ENCODE data around the gene ZNF212. TPM values are rescaled to one million over a fixed set of nuclear protein-coding genes. Genes with fewer than 3 reads are reported as not detected.

The ZNF212 gene
- total and polyA plus RNA-seq, 9 of the 15 experiments (the other 6 are each of a cell fraction or from before 2014, with no cell fraction given): 1.8 to 21.4 (median 7.2) TPM

DNA sequence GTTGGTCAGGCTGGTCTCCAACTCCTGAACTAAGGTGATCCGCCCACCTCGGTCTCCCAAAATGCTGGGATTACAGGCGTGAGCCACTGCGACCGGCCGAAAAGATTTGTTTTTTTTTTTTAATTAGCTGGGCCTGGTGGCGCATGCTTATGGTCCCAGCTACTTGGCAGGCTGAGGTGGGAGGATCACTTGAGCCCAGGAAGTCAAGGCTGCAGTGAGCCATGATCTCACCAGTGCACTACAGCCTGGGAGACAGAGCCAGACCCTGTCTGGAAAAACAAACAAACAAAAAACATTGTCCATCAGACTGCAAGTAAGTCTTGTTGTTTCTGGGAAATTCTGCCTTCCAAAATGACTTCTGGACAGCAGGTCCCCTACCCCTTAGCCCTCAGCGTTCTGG, 16.3 kb upstream of the ZNF212 start (continued):
- TF ChIP-seq, protein P1, sequence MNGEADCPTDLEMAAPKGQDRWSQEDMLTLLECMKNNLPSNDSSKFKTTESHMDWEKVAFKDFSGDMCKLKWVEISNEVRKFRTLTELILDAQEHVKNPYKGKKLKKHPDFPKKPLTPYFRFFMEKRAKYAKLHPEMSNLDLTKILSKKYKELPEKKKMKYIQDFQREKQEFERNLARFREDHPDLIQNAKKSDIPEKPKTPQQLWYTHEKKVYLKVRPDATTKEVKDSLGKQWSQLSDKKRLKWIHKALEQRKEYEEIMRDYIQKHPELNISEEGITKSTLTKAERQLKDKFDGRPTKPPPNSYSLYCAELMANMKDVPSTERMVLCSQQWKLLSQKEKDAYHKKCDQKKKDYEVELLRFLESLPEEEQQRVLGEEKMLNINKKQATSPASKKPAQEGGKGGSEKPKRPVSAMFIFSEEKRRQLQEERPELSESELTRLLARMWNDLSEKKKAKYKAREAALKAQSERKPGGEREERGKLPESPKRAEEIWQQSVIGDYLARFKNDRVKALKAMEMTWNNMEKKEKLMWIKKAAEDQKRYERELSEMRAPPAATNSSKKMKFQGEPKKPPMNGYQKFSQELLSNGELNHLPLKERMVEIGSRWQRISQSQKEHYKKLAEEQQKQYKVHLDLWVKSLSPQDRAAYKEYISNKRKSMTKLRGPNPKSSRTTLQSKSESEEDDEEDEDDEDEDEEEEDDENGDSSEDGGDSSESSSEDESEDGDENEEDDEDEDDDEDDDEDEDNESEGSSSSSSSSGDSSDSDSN (IDR thresholded peaks at IDR 0.05; ENCODE audit: borderline replicate concordance in 1 of 2, low read depth in 2 of 2, low read length in 2 of 2): no peak

DNA sequence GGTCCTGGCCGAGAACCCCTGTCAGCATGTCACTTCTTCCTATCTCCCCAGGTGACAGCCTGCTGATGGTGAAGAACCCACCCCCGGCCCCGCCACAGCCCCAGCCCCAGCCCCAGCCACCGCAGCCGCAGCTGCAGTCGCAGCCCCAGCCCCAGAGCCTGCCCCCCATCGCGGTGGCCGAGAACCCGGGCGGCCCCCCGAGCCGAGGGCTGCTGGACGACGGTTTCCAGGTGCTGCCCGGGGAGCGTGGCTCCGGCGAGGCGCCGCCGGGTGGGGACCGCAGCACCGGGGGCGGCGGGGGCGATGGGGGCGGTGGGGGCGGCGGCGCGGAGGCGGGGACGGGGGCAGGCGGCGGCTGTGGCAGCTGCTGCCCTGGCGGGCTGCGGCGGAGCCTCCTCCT, 15.7 kb upstream of the ZNF212 start:
- ChIA-PET POLR2A (interaction anchor here (0.6 to 1.0 kb wide), 2 partner anchors 13 to 32 kb away, joined by 3 to 4 read pairs; no protein-coding TSS in a partner anchor), CTCF (ENCODE audit: low intra/inter-chr PET ratio) (no interaction called here)
- Histone ChIP-seq H3K4me1 (replicated peaks in 1 of 2; ENCODE audit: control insufficient read depth in 2 of 2, insufficient read depth in 2 of 2, low read length in 2 of 2) (peaks cover 0 to 4% of the 10 kb centered on the region in 2 experiments; a peak in 1 of 5 replicates), H3K36me3 (ENCODE audit: control insufficient read depth, insufficient read depth, low read length) (peaks cover 58% of the 10 kb centered on the region), H3K9me1 (ENCODE audit: control insufficient read depth, insufficient read depth, low read length) (no peaks in the 10 kb centered on the region), H2AFZ (ENCODE audit: low read depth, low read length) (no peak overlapping the region), H3K27me3 (ENCODE audit: control insufficient read depth in 2 of 2, insufficient read depth in 2 of 2, low read length in 2 of 2) (no peaks in the 10 kb centered on the region), H3K9ac (ENCODE audit: insufficient read depth in 1 of 2, low read depth in 2 of 2, low read length in 2 of 2) (no peak overlapping the region), H3K27ac (ENCODE audit: extremely low read depth, low read depth, low read length) (no peak overlapping the region), H4K20me1 (replicated peaks; ENCODE audit: control insufficient read depth, insufficient read depth, low read length) (peaks cover 3% of the 10 kb centered on the region), H3K9me3 (replicated peaks; ENCODE audit: control insufficient read depth, insufficient read depth, low read depth, low read length) (0 out of 2 replicates have a peak, but pooled peaks cover 5% of the 10 kb centered on the region), H3K4me2 (ENCODE audit: insufficient read depth, low read length) (no peak overlapping the region), H3K4me3 (no peak overlapping the region), H3K79me2 (ENCODE audit: control insufficient read depth, insufficient read depth, low read length) (no peaks in the 10 kb centered on the region)
- no peak for FAIRE-seq
- TF ChIP-seq MTA2 (IDR thresholded peaks at IDR 0.05; ENCODE audit: low read depth) (no peak), TAL1 (IDR thresholded peaks at IDR 0.05) (no peak), ZZZ3 (IDR thresholded peaks at IDR 0.05) (no peak), ZNF133 (CRISPR knock-in tag; IDR thresholded peaks at IDR 0.05) (no peak), ZNF121 (CRISPR knock-in tag; conservative IDR thresholded peaks at IDR 0.05) (no peak), SP1 (CRISPR knock-in tag; IDR thresholded peaks at IDR 0.05) (no peak)
- TF ChIP-seq, protein P2, sequence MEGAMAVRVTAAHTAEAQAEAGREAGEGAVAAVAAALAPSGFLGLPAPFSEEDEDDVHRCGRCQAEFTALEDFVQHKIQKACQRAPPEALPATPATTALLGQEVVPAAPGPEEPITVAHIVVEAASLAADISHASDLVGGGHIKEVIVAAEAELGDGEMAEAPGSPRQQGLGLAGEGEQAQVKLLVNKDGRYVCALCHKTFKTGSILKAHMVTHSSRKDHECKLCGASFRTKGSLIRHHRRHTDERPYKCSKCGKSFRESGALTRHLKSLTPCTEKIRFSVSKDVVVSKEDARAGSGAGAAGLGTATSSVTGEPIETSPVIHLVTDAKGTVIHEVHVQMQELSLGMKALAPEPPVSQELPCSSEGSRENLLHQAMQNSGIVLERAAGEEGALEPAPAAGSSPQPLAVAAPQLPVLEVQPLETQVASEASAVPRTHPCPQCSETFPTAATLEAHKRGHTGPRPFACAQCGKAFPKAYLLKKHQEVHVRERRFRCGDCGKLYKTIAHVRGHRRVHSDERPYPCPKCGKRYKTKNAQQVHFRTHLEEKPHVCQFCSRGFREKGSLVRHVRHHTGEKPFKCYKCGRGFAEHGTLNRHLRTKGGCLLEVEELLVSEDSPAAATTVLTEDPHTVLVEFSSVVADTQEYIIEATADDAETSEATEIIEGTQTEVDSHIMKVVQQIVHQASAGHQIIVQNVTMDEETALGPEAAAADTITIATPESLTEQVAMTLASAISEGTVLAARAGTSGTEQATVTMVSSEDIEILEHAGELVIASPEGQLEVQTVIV (CRISPR knock-in tag; IDR thresholded peaks at IDR 0.05; ENCODE audit: borderline replicate concordance): no peak
- no peak for DNase-seq (ENCODE audit: extremely low read depth in 1 of 4, low spot score in 3 of 4)
- in situ Hi-C loops (cut with MboI) (no loop called here), intact Hi-C loops (cut with micrococcal nuclease) (no loop called here)
- BruUV-seq (replicated peaks): no TSS peak
- 100% methylated on average over 5 of the region's 39 CpGs for WGBS (ENCODE audit: insufficient coverage, low coverage, missing lambda C conversion rate)
- ATAC-seq: no peak

Measured in K562 (cell line).